NCI-H2196 (cell line): ENCODE data around the gene KIF26B.

Experiments
- DNase-seq: peaks from one replicate; lab custom pipeline; 2025; ENCODE audit not compliant: unreplicated experiment; lab: John Stamatoyannopoulos, UW

The KIF26B gene

DNA sequence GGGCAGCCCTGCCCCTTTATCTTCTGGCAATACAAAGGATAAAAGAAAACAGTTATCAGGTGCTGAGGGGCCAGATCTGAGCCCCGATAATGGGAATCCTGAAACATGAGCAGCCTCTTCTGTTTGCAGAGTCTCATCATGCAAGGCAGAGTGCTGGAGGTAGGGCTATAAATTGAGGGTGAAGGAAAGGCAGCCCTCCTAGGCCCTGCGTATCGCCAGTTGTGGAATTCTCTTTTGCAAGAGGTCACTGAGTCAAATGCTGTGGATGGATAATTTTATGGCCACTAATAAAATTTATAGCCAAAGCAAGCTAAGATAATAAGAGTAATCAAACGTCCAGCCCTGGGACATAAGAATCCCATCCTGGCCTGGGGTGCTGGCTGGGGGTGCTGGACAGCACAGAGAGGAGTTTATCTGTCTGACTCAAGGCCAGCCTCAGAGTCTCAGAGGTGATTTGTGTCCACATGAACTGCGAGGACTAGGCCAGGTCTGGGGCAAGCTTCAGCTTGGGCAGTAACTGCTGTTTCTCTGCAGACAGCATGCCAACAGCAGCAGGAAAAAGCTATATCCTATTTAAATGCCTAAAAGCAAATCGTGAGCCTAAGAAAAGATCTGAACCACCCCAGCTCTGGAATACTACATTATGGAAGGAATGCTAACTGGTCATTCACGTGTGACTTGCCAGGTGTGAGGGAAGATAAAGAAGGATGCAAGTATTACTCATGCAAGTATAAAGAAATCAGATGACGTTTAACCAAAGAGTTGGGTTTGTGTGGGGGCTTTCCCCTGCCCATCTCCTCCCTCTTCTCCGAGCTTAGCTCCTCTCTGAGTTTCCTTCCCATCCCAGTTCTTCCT, 254.8 kb downstream of the KIF26B start:
- DNase-seq: no peak

DNA sequence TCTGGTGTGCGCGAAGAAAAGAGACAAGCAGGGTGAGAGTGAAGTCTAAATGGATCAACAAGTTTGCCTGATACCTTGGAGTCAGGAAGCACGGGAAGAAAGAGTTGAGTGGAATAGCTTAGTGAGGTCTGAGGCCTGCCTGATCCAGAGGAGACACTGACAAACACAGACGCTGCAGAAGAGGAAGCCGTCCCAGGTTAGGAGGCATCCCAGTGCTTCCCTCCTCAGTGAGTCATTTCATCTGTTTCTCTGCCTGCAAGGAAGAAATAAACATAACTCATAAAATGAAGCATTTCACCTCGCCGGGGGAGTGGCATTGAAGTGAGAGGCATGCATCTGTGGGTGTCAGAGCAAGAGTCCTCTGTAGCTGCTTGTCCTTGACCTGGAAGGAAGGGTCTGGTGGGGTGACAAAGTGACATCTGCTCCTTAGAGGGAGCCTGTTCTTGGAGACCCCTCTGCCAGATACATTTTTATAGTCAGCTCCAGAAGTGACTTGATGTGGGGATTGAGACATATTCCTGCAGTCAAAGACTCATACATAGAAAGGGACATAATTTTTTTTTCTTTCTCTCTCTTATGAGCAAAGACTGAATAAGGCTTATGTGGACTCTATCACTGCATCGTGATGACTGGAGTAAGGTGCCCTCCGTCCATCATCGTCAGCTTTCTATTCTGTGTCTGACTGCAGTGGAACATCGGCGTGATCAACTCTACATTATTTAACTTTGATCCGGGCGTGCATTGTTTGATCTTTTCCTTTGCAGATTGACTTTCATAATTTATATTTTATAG, 256.7 kb downstream of the KIF26B start:
- no peak for DNase-seq

DNA sequence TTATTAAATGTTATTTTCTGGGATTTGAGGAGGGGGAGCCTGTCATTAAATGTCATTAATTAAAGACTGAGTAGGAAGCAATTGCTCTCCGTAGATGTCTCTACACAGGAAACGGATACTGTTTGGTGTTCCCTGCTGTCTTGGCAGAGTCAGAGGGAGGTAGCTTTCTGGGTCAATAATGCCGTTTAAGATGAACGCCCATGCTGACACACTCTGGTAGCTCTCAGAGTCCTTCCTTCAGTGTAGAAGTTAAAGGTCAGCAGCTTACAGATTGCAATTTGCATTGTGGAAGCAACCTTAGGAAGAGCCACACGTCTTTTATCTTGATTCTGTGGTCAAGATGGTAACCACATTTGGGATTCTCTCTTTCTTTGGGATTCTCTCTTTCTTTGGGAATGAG, 257.5 kb downstream of the KIF26B start:
- no peak for DNase-seq

DNA sequence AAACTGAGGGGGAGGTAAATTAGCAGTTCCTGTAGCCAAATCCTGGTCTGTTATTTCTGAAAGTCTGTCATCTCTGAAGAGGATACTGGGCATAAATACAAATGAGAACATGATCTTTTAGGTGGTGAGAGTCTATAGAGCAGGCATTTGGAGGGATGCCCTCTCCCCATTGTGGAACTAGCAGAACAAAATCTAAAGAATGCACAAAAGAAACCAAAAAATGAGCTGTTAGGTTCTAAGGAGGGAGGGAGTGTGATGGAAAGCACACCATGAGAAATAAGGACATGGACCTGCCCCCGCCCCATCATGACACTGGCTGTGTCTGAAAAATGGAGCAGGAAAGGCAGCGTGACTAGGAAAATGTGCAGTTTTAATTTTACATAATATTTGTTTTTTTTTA, 262.0 kb downstream of the KIF26B start:
- no peak for DNase-seq

DNA sequence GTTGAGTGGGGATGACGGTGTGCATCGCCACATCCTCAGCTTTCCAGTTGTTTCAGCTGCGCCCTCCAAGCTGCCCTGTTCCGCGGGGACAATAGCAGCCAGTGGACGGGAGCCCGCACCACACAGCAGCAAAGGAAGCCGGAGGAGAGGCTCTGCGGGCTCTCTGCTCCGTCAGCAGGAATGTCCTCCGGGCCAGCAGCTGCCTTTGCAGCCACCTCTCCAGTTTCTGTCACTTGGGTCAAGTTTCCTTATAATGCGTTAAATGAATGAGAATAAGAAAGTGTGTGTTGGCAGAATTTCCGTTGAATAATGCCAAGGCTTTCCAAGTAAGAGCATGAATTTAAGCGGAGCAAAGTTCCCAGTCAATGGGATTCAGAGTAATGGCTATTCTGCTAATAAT, 263.3 kb downstream of the KIF26B start:
- DNase-seq: no peak

DNA sequence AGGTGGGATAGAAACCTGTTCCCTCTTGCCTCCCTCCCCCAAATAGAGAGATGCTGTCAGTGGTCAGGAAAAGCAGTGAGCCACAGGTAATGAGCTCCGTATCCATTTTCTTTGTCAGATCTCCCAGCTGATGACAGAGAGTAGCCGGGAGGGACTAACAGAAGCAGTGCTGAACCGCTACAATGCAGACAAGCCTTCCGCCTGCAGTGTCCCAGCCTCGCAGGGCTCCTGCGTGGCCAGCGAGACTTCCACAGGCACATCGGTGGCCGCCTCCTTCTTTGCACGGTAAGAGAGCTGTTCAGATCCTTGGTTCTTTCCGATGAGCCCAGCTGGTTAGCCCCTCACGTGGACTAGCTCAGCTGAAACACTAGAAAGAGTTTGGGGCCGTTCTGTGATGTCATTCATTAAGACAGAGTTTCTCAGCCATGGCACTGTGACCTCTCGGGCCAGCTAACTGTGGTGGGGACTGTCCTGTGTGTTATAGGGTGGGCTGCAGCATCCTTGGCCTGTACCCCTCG, 264.7 kb downstream of the KIF26B start:
- no peak for DNase-seq

DNA sequence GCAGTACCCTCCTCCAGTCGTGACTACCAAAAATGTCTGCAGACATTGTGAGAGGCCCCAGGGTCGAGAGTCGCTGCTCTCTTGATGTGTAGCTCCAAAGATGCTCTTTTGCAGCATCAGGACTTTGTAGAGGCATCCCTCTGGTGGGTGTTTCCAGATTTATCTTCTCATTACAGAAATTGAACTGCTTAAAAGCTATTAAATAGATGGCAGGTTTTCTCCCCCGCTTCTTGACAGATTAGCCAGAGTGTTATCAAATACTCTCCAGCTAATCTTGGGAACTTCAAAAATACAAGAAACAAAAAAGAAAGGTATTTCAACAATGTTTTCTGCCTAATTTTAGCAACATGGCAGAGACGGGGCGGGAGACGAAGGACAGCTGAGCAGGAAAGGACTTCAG, 265.2 kb downstream of the KIF26B start:
- no peak for DNase-seq

DNA sequence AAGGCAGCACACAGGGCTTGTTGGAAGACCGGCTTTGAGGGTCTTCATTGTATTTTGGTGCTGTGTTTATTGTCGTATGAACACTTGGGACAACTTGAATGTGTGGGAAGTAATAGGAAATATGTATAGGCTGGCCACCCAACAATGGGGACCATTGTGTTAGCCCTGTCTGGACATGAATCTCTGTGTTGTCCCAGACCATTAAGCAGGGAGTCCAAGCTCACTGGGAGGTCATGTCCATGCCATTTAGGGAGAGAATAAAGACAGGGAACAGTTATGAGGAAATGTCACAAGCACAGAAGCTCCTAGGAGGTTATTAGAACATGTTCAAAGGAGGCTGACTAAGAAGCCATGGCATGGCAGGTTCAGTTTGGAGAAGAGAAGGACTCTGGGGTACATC, 266.1 kb downstream of the KIF26B start:
- no peak for DNase-seq

DNA sequence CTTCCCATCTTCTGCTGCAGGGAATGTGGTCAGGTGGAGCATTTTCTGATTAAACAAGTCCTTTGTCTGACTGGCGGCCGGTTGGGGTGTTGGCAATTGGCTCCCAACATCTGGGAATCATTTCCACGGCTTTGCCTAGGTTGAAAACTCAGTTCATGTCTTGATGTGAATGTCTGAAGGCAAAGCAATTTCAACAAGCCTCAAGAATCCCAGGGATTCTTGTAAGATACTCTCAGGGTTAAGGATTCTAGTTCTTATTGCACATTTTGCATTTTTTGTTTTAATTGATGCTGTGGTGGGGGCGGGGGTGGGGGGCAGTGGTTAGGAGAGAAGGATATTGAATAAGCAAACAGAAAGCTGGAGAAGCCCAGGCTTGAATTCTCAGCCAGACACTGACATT, 273.9 kb downstream of the KIF26B start:
- no peak for DNase-seq

DNA sequence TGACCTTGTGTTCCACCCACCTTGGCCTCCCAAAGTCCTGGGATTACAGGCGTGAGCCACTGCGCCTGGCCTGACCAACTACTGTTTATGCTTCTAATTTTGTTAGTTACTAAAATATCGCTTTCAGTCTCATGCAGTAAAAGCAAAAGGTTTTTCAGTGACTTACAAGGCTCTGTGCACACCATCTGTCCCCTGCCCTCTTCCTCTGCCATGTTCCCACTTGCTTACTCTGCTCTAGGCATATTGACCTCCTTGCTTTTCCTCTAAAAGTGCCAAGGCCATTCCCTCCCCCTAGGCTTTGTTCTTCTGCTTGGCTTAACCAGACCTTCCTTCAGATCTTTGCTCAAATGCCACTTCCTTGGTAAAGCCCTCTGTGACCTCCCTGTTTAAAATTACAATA, 276.9 kb downstream of the KIF26B start:
- DNase-seq: no peak

DNA sequence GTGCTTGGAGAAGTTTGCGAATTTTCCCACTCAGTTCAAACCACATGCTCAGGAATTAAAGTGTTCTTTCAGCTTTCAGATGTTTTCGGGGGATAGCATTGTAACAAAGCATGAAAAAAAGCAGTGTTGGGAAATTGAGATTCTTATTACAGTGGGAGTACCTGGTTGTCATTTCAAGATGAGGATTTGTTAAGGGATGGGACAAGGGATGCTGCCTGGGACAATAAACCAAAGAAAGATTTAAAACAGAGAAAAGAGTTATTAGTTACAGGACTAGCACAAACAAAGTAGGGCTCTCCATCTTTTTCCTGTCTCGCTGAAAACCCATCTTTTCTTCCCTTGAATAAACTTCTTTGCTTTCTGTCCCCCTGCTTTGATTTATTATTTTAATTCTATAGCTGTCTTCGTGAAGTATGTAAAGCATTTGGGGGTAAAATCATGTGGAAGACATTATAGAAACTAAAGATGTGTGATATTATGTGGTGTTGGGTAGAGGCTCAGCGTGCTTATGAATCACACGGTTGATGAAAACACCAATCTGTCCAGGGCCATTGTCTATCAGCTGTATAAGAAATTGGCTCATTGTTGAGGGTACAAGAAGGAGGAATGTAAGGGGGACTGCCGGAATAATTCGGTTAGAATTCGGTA, 277.6 kb downstream of the KIF26B start:
- no peak for DNase-seq

DNA sequence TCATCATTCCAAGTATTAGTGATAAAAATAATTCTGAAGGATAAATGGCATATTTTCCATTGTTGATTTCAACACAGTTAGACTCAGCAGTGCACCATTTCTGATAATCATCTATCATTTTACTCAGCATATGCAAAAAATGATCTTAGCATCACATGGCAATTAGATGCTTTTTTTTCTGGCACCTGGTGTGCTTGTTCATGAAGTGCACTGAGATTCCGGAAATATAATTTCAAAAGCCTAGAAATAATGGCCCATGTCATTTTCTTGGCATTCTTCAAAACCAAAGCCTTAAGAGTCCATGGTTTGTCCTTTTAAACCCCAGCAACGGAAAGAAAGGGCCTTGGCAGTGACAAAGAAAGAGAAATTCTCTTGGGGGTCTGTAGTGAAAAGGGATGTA, 278.8 kb downstream of the KIF26B start:
- DNase-seq: no peak

DNA sequence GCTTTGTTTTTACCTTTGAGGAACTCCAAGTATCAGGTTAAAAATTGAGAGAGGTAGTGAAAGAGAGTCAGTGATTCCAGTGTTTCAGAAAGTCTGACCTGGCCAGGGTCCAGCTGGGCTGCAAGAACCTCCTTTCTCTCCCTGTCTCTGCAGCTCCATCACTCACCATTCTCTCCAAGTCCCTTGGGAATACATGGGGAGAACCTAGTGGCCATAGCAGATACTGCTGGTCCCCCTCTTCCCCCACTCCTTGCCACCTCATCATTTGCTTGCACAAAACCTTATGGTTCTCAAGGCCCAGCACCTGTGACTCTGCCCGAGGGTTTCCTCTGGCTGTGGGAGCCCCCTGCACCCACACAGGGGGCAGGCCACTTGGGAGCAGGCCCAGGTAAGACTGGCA, 279.5 kb downstream of the KIF26B start:
- DNase-seq: no peak

DNA sequence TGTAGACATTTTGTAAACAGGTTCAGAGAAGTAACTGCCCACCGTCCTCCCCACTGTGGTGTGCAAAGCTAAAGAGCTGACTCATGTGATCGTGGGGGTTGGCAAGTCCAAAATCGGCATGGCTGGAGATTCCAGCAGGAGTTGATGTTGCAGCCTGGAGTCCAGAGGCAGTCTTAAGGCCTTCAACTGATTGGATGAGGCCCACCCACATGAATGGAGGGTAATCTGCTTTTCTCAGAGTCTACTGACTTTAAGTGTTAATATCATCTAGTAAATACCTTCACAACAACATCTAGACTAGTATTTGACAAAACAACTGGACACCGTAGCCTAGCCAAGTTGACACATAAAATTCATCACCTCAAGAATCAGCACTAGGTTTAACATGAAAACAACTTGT, 281.6 kb downstream of the KIF26B start:
- DNase-seq: no peak

DNA sequence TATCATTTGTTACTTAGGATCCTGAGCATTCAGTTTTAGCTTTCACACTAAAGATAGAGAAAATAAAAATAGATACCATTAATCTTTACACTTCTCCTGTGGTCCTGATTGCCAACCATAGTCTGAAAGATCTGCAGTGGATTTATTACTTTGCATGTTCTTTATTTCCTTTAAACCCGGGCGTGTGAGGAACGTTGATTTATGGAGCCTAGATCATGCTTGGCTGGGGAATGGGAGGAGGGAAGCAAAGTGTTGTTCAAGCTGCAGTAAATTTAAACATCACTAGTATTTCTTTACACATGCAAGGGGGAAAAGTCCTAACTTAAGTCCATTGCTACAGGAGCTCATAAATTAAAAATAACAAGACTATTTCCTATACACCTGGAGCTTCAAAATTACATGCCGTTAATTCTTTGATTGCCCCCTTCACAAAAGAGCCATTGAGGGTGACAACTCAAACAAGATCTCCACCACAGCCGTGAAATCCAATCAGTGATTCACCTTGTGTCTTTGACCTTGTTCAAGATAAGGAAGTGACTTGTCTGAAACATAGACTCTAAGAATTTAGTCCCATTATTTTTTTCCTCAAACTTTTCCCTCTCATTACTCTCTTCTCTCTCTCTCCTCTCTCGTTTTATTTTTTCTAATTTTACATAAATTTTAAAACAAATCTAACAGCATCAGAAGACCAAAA, 282.7 kb downstream of the KIF26B start:
- DNase-seq: no peak

DNA sequence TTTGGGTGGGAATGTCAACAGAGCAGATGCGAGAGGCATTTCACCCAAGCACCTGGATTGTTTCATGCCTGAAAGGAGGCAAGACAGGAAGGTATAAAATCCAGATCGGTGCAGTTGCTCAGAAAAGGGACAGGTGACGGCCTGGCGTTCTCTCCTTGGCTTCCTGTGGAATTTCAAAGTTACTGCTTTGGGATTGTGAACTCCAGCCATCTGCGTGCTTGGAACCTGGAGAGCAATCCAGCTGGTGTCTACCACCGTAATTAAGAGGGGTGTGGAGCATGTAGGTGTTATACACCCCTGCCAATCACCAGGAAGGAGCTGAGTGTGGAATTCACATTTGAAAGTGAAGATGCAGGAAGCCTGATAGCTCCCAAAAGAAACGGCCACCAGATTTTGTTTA, 286.1 kb downstream of the KIF26B start:
- no peak for DNase-seq

DNA sequence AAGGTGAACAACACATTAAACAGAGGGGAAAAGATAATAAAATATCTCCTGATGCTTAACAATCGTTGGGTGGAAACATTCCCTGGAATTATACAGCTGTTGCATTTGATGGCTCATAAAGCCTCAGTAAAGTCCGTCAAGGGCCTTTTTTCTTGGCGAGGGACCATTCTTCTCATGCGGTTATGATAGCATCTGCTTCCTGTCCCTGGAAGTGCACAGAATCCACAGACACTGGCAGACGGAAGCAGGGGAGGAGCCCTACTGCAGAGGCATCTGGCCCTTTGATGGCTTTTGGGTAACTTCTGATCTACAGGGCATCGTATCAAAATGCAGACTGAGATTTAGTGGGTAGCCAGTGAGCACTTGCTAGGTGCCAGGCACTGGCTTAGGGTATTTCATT, 286.9 kb downstream of the KIF26B start:
- DNase-seq: no peak

DNA sequence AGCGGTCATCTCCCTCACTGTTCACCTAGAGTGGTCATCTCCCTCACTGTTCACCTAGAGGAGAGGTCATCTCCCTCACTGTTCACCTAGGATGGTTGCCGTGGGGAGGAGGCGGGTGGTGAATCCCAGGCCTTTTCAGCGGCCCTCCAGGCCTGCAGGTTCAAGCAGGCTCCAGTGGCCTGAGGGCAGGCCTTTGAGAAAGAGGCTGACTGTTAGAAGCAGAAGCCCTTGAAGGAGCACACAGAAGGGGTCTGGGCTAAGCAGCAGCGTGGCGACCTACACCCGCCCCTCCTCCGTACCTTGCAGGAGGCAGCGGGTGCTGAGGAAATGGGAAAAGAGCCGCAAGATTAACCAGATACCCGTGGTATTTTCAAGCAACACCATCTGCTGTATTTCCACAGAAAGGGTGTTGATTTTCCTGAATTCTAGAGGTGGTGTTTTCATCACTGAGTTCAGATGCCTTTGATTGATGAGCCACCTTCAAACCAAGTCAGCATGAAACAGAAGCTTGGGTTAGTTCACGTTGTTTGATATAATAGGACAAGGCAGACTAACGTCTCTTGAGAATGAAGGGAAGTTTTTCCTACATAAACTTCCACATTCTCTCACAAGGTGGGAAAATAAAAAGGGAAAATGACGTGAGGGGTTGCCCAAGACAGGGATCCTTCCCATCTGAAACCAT, 289.5 kb downstream of the KIF26B start:
- no peak for DNase-seq

DNA sequence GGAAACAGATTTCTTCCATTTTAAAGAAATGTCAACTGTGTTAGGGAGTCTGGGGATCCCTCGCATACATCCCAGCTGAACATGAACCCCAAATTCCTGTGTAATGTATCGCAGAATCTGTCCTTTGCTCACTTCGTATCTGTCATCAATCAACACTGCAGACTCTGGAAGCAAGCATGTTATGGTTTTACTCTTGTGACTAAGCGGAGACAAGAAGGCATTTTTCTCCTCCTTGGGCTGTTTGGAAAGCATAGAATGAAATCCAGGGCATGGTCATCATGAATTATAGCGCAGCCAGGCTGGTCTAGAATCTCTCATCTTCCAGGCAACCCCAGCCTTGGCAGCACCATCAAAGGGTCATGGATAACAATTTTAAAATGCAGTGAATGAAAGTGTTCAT, 290.2 kb downstream of the KIF26B start:
- DNase-seq: no peak

DNA sequence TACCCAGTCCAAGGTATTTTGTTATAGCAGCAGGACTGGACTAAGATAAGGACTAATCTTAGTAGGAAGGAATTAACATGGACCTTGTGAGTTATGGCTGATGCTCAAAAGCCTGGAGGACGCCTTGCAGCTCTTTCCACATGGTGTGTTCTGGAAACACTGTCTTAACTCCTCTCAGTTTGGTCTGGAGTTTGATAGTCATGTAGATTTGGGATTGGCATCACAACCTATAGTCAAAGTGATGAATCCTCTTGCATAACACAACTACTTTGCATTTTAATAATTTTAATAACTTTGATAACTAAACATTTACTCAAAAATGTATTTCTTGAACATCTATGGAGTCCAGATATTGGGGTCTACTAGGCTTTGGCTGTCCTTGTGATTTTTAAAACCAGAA, 293.7 kb downstream of the KIF26B start:
- DNase-seq: no peak
